OCI-LY3 (cell line): Measurements from ENCODE around the gene SHC3.

Experiments used
- H2AFZ ChIP-seq: fragments of 200-600, 300-600 bp; shearing (Covaris generic); 2 replicates; pipeline ENCODE4 v1.6.0; 2014; ENCODE audit warnings: antibody characterized with exemption, low read depth, low read length
- H3K27ac ChIP-seq: fragments of 200-600, 300-600 bp; sonication (generic); 2 replicates; pipeline ENCODE4 v1.5.1; 2014; ENCODE audit warnings: mild to moderate bottlenecking, low read length, moderate library complexity, mixed read lengths
- H3K27me3 ChIP-seq: fragments of 200-600, 300-600 bp; sonication (generic); 2 replicates; pipeline ENCODE4 v1.6.1; 2014; ENCODE audit warnings: low read depth, low read length, mixed read lengths
- H3K36me3 ChIP-seq: fragments of 200-600, 300-600 bp; sonication (generic); replicated peaks from 2 replicates; pipeline ENCODE3; 2014; ENCODE audit warnings: low read depth, low read length, mixed read lengths
- H3K4me1 ChIP-seq: fragments of 300-600, 200-600 bp; sonication (generic); 2 replicates; pipeline ENCODE4 v1.6.1; 2014; ENCODE audit warnings: low read length, mixed read lengths
- H3K4me2 ChIP-seq: fragments of 200-600, 300-600 bp; sonication (generic); 2 replicates; pipeline ENCODE4 v1.6.1; 2014; ENCODE audit warnings: low read length, mixed read lengths
- H3K4me3 ChIP-seq: fragments of 300-600, 200-600 bp; sonication (generic); 2 replicates; pipeline ENCODE4 v1.5.1; 2014; ENCODE audit warnings: antibody characterized with exemption, mild to moderate bottlenecking, low read length, moderate library complexity
- H3K79me2 ChIP-seq: fragments of 300-600, 200-600 bp; shearing (Covaris generic); 2 replicates; pipeline ENCODE4 v1.6.1; 2014; ENCODE audit warnings: mild to moderate bottlenecking, low read length, mixed read lengths
- H3K9ac ChIP-seq: fragments of 300-600, 200-600 bp; shearing (Covaris generic); 2 replicates; pipeline ENCODE4 v1.6.0; 2014; ENCODE audit warnings: mild to moderate bottlenecking, low read length, moderate library complexity
- H3K9me3 ChIP-seq: fragments of 200-600, 300-600 bp; shearing (Covaris generic); 2 replicates; pipeline ENCODE4 v1.6.1; 2014; ENCODE audit warnings: low read length, mixed read lengths; ENCODE audit not compliant: insufficient read depth
- H4K20me1 ChIP-seq: fragments of 200-600, 300-600 bp; sonication (generic); 2 replicates; pipeline ENCODE4 v1.6.1; 2016; ENCODE audit warnings: low read length, mixed read lengths; ENCODE audit not compliant: insufficient read depth
- EZH2phosphoT487 ChIP-seq: fragments of 200-600 bp; shearing (Covaris generic); IDR thresholded peaks from 2 replicates; pipeline ENCODE4 v1.6.1; 2018; ENCODE audit warnings: antibody characterized with exemption, mixed run types, low read depth
- TF ChIP-seq, protein P1 (sequence below): fragments of 200-600, 300-600 bp; sonication (generic); IDR thresholded peaks from 2 replicates; pipeline ENCODE4 v1.5.1; 2014; ENCODE audit warnings: antibody characterized with exemption, low read length, low read depth

The SHC3 gene

DNA sequence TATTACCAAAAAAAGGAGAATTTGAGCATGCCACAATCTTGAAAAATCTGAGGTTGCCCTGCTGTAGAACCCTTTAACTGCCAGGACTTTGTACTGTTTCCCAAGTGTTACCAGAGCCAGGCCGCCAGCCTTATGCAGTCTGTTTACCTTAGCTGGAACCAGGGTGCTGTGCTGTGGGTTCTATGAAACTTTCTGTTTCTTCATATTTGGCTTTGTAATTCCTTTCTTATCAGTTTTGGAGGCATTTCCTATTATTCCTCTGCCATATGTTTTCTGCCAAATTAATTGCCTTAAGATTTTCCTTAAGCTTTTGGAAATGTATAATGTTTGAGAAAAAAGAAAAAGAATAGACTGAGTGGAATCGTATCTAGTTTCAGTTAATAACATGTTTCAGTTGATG, 185.3 kb downstream of the SHC3 start:
- no peak overlapping the region for H2AFZ ChIP-seq
- H4K20me1 ChIP-seq, result no peaks in the 10 kb centered on the region
- TF ChIP-seq, protein P1, sequence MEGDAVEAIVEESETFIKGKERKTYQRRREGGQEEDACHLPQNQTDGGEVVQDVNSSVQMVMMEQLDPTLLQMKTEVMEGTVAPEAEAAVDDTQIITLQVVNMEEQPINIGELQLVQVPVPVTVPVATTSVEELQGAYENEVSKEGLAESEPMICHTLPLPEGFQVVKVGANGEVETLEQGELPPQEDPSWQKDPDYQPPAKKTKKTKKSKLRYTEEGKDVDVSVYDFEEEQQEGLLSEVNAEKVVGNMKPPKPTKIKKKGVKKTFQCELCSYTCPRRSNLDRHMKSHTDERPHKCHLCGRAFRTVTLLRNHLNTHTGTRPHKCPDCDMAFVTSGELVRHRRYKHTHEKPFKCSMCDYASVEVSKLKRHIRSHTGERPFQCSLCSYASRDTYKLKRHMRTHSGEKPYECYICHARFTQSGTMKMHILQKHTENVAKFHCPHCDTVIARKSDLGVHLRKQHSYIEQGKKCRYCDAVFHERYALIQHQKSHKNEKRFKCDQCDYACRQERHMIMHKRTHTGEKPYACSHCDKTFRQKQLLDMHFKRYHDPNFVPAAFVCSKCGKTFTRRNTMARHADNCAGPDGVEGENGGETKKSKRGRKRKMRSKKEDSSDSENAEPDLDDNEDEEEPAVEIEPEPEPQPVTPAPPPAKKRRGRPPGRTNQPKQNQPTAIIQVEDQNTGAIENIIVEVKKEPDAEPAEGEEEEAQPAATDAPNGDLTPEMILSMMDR, result no peak
- TF ChIP-seq EZH2phosphoT487, result no peak
- no peak overlapping the region for H3K4me2 ChIP-seq
- H3K27ac ChIP-seq, result no peak overlapping the region
- H3K9me3 ChIP-seq, result no peaks in the 10 kb centered on the region
- no peaks in the 10 kb centered on the region for H3K79me2 ChIP-seq
- H3K36me3 ChIP-seq, result no peaks in the 10 kb centered on the region
- H3K27me3 ChIP-seq, result peaks cover 4% of the 10 kb centered on the region
- H3K9ac ChIP-seq, result no peak overlapping the region
- H3K4me3 ChIP-seq, result no peak overlapping the region
- H3K4me1 ChIP-seq, result peaks cover 15% of the 10 kb centered on the region

DNA sequence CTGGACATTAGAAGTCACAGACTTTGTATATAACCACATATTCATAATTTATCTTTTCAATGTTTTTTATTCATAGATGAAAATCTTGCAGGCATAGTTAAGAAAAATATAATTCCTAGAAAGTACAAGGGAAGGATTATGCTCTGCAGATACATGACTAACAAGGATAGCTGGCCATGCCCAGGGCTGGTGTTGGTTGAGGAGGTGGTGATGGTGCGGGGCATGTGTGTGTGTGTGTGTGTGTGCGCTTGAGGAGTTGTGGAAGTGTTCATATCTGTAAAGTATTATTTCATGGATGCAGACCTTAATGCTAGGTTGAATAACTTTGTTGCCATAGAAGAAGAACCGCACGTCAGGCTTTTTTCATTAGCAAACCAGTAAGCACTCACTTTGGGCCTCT, 186.1 kb downstream of the SHC3 start:
- TF ChIP-seq EZH2phosphoT487, result no peak
- TF ChIP-seq, protein P1, result no peak
- peaks cover 9% of the 10 kb centered on the region for H3K27me3 ChIP-seq
- H3K36me3 ChIP-seq, result no peaks in the 10 kb centered on the region
- no peak overlapping the region for H3K4me3 ChIP-seq
- H2AFZ ChIP-seq, result no peak overlapping the region
- H4K20me1 ChIP-seq, result no peaks in the 10 kb centered on the region
- no peak overlapping the region for H3K27ac ChIP-seq
- peaks cover 15% of the 10 kb centered on the region for H3K4me1 ChIP-seq
- H3K4me2 ChIP-seq, result no peak overlapping the region
- no peak overlapping the region for H3K9ac ChIP-seq
- H3K79me2 ChIP-seq, result no peaks in the 10 kb centered on the region
- H3K9me3 ChIP-seq, result no peaks in the 10 kb centered on the region

DNA sequence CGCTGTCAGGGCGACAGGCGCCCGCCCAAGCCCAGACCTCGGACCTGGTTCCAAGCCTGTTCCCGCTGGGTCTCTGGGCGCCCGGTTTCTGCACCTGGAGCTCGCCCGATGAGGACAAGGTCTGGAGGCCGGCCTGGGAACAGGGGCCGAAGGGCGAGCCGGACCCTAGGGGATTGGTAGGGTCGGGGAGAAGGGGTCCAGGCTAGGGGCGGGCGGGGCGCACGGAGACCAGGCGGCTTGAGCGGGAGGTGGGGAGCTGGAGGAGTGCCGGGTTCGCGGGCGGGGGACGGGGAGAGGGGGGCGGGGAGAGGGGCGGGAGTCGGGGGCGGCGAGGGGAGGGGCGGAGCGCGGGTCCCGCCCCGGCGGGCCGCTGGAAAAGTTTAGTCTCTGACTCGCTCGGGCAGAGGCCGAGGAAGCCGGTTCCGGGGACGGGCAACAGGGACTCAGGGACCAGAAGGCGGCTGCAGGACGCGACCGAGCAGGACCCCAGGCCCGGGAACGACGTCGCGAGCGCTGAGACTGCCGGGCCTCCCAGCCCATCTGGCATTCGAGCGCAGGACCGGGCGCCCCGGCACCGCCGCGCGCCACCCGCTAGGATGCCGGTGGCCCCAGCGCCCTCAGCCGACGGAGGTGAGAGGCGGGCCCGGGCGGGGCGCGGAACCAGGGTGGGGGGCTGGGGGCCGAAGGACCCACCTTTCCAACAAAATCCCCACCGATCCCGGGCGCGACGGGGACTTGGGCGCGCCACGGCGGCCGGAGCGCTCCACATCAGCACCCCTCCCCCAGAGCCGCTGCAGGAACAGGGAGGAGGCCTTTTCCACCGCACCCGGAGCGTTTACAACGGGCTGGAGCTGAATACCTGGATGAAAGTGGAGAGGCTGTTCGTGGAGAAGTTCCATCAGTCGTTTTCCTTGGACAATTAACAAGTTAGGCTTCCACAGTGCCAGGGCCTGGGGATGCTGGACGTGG, 187.3 kb downstream of the SHC3 start, which contains the start of gene S1PR3:
Gene S1PR3 (plus strand): TSS at position 403 of the 969 bp plus-strand sequence. CDS start 9,733 bp downstream, outside the sequence.
- H3K4me3 ChIP-seq, result no peak within 1 kb of the TSS
- no peaks in the 10 kb centered on the region for H3K36me3 ChIP-seq
- no peak within 1 kb of the TSS for H2AFZ ChIP-seq
- H4K20me1 ChIP-seq, result no peaks in the 10 kb centered on the region
- H3K9me3 ChIP-seq, result no peaks in the 10 kb centered on the region
- no peak within 1 kb of the TSS for H3K9ac ChIP-seq
- no peaks in the 10 kb centered on the region for H3K79me2 ChIP-seq
- H3K4me2 ChIP-seq, result no peak within 1 kb of the TSS
- peaks cover 15% of the 10 kb centered on the region; the same call in 1 of the 2 replicates for H3K27me3 ChIP-seq
- no peak within 1 kb of the TSS for H3K27ac ChIP-seq
- no peak for TF ChIP-seq EZH2phosphoT487
- TF ChIP-seq, protein P1, result no peak
- peaks cover 15% of the 10 kb centered on the region for H3K4me1 ChIP-seq

DNA sequence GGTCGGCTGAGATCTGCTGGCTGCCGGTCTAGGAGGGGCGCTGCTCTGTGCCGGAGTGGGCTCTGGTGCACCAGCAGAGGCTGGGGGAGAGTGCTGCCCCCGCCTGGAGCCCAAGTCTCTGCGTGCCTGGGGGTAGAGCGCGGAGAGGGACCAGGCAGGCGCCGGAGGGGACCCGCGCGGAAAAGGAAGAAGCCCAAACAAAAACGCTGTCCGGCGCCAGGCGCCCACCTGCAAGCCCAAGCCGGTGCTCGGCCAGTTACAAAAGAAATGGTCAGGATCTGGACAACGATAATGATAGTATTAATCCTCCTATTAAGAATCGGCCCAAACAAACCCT, 187.9 kb downstream of the SHC3 start:
- Histone ChIP-seq H3K27ac (no peak overlapping the region), H3K9ac (no peak overlapping the region), H3K9me3 (no peaks in the 10 kb centered on the region), H3K4me3 (no peak overlapping the region), H3K36me3 (no peaks in the 10 kb centered on the region), H3K4me1 (peaks cover 15% of the 10 kb centered on the region), H3K79me2 (no peaks in the 10 kb centered on the region), H3K27me3 (peaks cover 15% of the 10 kb centered on the region; the same call in 1 of the 2 replicates), H3K4me2 (no peak overlapping the region), H2AFZ (no peak overlapping the region), H4K20me1 (no peaks in the 10 kb centered on the region)
- TF ChIP-seq, protein P1, result no peak
- no peak for TF ChIP-seq EZH2phosphoT487
